ENCODE measurements around the gene TBC1D1. TPM values are rescaled to one million over a fixed set of nuclear protein-coding genes. Genes with fewer than 3 reads are reported as not detected.

TBC1D1 gene
- total and polyA plus RNA-seq, 2 of the 8 experiments (the other 6 are each of a cell fraction or from before 2014, with no cell fraction given): 96.9 to 162 TPM

GRCh38 chr4:37960679-37961450, 70.0 kb downstream of the TBC1D1 start (continued):
- no peak for TF ChIP-seq CHD7 (IDR thresholded peaks at IDR 0.05; ENCODE audit: insufficient replicate concordance, low read length)
- TF ChIP-seq RXRA (IDR thresholded peaks at IDR 0.05; ENCODE audit: insufficient read depth, low read depth, low read length): no peak
- TF ChIP-seq POLR2A (IDR thresholded peaks at IDR 0.05; ENCODE audit: control extremely low read depth in 1 of 2, low read depth in 2 of 2, low read length in 2 of 2): no peak
